ENCODE data around the gene BEGAIN.

Gene BEGAIN

DNA sequence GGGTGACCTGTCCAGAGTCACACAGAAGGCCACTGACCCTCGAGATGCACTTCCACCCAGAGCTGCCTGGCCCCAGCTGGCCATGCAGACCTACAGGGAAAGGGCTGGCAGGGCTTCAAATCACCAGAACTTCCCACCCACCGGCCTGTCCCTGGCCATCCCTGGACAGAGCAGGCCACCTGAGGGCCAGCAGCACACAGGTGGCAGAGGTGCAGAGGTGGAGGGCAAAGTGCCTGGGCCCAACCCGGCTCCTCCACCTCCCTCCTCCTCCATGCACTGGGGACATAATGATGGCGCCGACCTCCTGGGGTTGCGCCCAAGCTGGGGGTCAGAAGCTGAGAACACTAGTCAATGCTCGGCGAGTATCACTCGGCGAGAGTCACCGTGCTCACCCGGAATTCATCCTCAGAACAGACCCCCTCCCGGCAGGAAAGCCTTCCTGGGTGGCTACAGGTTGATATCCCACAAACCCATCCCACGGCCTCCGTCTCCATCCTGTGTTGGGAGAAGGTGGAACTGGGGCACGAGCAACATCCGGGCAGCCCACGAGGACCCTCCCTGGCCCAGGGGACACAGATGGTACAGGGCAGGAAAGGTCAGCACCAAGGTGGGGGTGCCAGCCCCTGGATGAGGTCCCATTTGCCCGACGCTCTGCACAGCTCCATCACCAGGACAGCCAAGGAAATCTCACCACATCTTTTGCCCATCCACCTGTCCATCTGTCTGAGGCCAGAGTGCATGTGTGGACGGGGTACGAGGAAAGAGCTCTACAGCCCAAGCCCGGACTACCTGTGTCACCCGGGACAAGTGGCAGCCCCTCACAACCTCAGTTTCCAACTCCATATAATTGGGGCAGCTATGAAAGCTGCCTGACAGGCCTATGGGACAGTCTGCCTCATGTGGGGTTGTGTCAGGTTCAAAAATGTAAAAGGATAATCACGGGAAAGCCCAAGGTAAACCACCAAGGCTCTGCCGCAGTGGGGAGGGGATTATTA, 10.8 kb downstream of the BEGAIN start:
- H3K4me3 ChIP-seq (replicated peaks; ENCODE audit: low read depth, low read length): no peak overlapping the region
- DNase-seq (ENCODE audit: extremely low read depth, low read depth): no peak
- TF ChIP-seq, protein P1, sequence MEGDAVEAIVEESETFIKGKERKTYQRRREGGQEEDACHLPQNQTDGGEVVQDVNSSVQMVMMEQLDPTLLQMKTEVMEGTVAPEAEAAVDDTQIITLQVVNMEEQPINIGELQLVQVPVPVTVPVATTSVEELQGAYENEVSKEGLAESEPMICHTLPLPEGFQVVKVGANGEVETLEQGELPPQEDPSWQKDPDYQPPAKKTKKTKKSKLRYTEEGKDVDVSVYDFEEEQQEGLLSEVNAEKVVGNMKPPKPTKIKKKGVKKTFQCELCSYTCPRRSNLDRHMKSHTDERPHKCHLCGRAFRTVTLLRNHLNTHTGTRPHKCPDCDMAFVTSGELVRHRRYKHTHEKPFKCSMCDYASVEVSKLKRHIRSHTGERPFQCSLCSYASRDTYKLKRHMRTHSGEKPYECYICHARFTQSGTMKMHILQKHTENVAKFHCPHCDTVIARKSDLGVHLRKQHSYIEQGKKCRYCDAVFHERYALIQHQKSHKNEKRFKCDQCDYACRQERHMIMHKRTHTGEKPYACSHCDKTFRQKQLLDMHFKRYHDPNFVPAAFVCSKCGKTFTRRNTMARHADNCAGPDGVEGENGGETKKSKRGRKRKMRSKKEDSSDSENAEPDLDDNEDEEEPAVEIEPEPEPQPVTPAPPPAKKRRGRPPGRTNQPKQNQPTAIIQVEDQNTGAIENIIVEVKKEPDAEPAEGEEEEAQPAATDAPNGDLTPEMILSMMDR (IDR thresholded peaks at IDR 0.05; ENCODE audit: low read depth, low read length, missing control alignments): no peak

DNA sequence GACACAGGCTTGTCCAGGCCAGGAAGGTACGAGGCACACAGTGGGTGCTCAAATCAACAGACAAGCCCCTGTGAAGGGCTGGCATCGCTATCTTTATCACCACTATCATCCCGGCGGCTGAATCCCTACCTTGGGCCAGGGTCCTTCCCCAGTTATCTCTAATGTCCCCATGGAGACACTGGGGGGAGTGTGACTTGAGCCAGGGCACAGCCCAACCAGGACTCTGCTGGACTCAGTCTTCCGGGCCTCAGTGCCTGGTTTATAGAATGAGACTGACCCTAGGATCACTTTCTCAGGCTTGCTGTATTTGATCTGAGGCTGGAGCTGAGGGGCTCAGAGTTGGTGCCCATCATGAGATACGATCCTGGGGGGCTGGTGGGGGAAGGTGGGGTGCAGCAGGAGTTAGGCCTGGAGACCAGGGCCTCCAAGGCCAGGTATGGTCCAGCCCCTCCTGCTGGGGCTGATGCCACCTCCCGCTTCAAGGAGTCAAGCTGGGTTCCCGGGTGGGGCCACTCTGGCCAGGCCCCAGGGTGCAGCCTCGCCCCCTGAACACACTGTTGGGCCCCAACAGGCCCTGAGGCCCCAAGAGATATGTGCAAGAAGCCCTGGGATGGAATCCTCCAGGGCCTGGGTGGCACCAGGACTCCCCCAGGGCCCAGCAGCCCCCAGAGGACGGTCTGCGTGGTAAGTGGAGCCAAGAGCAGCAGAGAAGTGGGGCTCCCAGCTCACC, 11.8 kb downstream of the BEGAIN start:
- TF ChIP-seq, protein P1 (IDR thresholded peaks at IDR 0.05; ENCODE audit: low read depth, low read length, missing control alignments): no peak
- no peak for DNase-seq (ENCODE audit: extremely low read depth, low read depth)
- no peak overlapping the region for H3K4me3 ChIP-seq (replicated peaks; ENCODE audit: low read depth, low read length)

DNA sequence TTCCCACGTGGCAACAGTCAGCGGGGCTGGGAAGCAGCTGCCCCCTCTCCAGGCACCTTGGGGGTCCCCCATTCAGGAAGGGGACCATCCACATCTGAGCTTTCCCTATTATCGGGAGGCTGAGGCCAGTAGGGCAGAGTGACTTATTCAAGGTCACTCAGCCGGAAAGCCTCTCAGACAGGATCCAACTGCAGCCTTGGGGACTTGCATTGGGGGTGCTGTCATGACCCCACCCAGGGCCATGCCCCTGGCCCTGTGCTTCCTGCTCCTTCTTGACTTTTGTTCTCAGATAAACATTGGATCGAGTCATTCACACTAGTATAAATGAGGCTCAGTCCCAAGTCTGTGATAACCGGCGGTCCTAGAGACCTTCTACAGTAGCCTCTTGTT, 12.6 kb downstream of the BEGAIN start:
- no peak for DNase-seq (ENCODE audit: extremely low read depth, low read depth)
- H3K4me3 ChIP-seq (replicated peaks; ENCODE audit: low read depth, low read length): no peak overlapping the region
- TF ChIP-seq, protein P1 (IDR thresholded peaks at IDR 0.05; ENCODE audit: low read depth, low read length, missing control alignments): no peak

DNA sequence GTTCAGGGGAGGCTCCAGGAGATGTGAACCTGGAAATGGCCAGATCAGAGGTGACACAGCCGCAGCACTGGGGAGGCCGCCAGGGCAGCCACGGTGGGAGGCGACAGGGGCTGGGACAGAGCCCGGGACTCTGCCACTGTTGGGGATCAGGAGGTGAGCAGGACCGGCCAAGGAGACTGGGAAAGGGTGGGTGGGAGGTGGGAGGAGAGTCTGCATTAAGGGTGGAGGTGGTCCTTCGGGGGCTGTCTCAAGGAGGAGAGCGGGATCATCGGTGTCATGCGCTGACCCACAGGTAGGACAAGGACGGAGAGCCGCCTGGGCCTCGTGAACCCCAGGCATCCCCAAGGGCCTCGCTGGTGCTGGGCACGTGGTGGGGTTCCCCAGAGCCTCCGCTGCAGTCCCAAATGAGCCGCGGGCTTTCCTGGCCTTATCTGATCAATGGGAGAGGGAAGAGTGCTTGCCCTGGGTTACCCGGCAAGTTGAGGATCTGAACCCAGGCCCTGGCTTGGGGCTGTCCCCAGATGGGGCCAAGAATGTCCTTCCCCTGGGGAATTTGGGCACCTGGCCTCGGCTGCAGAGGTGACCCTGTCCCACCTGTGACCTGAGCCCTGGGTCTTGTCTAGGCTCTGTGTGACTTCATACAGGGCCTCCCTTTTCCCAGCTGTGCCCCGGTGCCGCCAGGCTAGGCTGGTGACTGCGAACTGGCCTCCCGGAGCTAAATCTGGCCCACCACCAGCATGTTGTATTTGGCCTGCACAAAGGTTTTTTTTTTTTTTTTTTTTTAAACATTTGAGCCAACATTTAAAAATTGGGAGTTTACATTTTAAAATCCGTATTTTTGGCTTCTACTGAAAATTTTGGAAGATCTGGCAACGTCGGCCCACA, 13.2 kb downstream of the BEGAIN start:
- no peak overlapping the region for H3K4me3 ChIP-seq (replicated peaks; ENCODE audit: low read depth, low read length)
- DNase-seq (ENCODE audit: extremely low read depth, low read depth): no peak
- TF ChIP-seq, protein P1 (IDR thresholded peaks at IDR 0.05; ENCODE audit: low read depth, low read length, missing control alignments): no peak

DNA sequence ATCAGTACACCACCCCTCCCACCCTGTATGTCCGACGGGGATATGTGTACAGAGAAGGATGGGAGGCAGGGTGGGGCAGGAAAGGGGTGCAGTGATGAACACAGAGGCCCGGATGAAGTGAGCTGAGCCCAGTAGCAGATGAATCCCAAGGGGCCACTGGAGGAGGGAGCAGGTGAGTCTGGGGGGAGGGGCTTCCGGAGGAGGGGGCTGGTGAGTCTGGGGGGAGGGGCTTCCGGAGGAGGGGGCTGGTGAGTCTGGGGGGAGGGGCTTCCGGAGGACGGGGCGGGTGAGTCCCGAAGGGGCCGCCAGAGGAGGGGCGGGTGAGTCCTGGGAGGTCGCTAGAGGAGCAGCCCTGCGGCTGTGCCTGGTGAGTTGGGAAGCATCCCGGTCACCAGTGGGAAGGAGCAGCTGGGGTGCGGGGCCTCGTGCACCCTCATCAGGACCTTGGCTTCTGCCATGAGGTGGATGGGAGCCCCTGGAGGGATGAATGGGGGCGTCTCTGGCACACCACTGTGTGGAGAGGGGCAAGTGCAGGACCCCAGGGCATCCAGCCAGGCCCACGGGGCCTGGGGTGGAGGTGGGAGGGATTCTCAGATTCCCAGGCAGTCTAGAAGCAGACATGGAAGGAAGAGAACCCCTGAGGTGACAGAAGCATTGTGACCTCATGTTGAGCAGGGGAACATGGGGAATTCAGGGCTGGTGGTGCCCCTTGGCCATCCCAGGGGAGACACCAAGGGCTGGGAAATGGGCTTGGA, 14.0 kb downstream of the BEGAIN start:
- no peak overlapping the region for H3K4me3 ChIP-seq (replicated peaks; ENCODE audit: low read depth, low read length)
- no peak for DNase-seq (ENCODE audit: extremely low read depth, low read depth)
- TF ChIP-seq, protein P1 (IDR thresholded peaks at IDR 0.05; ENCODE audit: low read depth, low read length, missing control alignments): no peak

DNA sequence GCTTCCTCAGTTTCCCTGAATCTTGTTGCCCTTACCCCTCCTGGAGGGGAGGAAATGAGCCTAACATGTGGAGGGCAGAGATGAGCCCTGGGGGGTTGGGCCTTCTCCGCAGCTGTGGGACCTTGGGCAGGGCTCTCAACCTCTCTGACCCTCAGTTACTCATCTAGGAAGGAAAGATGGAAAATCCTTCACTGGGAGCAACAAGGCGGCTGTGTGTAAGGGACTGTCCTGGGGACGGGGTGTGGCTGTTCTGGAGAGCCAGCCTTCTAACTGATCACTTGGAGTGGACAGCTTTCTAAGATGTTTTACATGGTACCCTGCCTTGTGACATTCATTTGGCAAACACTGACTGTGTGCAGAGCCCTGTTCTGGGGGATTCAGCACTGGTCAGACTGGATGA, 14.7 kb downstream of the BEGAIN start:
- TF ChIP-seq, protein P1 (IDR thresholded peaks at IDR 0.05; ENCODE audit: low read depth, low read length, missing control alignments): no peak
- no peak for DNase-seq (ENCODE audit: extremely low read depth, low read depth)
- H3K4me3 ChIP-seq (replicated peaks; ENCODE audit: low read depth, low read length): no peak overlapping the region
